Smooth muscle cell (in vitro differentiated cells): Measurements from ENCODE around the gene ZFP92. TPM values are rescaled to one million over a fixed set of nuclear protein-coding genes. Genes with fewer than 3 reads are reported as not detected.
"Not testable (repeated sequence)": the region's sequence is repeated elsewhere in the genome, so short reads cannot be mapped to it uniquely, and the experiment has no call there.

ENCODE experiments used
- DNase-seq: peaks from one replicate; lab custom pipeline; 2025; ENCODE audit not compliant: unreplicated experiment; lab: John Stamatoyannopoulos, UW
- H2AFZ ChIP-seq: fragments of 200-600 bp; sonication (generic); 2 replicates; pipeline ENCODE4 v1.6.0; 2016; ENCODE audit warnings: antibody characterized with exemption, low read depth, mild to moderate bottlenecking
- H3F3A ChIP-seq: fragments of 200-600 bp; sonication (generic); 2 replicates; pipeline ENCODE4 v1.6.0; 2017; ENCODE audit warnings: antibody characterized with exemption, low read depth
- H3K27ac ChIP-seq: fragments of 200-600 bp; sonication (generic); 2 replicates; pipeline ENCODE4 v1.5.1; 2016; ENCODE audit warnings: low read depth, mild to moderate bottlenecking
- H3K27me3 ChIP-seq: fragments of 200-600 bp; sonication (generic); 2 replicates; pipeline ENCODE4 v1.6.1; 2016; ENCODE audit warnings: low read depth, mild to moderate bottlenecking
- H3K36me3 ChIP-seq: fragments of 200-600 bp; sonication (generic); 2 replicates; pipeline ENCODE4 v1.5.1; 2016; ENCODE audit warnings: low read depth
- H3K4me1 ChIP-seq: fragments of 200-600 bp; sonication (generic); 2 replicates; pipeline ENCODE4 v1.5.1; 2016; ENCODE audit warnings: low read depth
- H3K4me2 ChIP-seq: fragments of 200-600 bp; sonication (generic); 2 replicates; pipeline ENCODE4 v1.6.0; 2016; ENCODE audit warnings: mild to moderate bottlenecking
- H3K4me3 ChIP-seq: fragments of 200-600 bp; sonication (generic); 2 replicates; pipeline ENCODE4 v1.5.1; 2016; ENCODE audit warnings: mild to moderate bottlenecking
- H3K79me2 ChIP-seq: fragments of 200-600 bp; sonication (generic); 2 replicates; pipeline ENCODE4 v1.6.0; 2016; ENCODE audit warnings: low read depth, mild to moderate bottlenecking
- H3K9ac ChIP-seq: fragments of 200-600 bp; sonication (generic); 2 replicates; pipeline ENCODE4 v1.6.0; 2016; ENCODE audit warnings: low read depth
- H3K9me3 ChIP-seq: fragments of 200-600 bp; sonication (generic); replicated peaks from 2 replicates; pipeline ENCODE4 v1.5.1; 2016; ENCODE audit warnings: low read depth
- H4K20me1 ChIP-seq: fragments of 200-600 bp; sonication (generic); 2 replicates; pipeline ENCODE4 v1.6.0; 2016; ENCODE audit warnings: low read depth
- WGBS: methylation state at CpG from one replicate; pipeline ENCODE4 v1.1.7; 2016; ENCODE audit warnings: low lambda C conversion rate; 5-methylcytosine and 5-hydroxymethylcytosine counted together
- polyA plus RNA-seq: library from polyadenylated mRNA; unstranded; fragments of >200 nt; fragmentation: Nextera tagmentation; extraction: Ambion mirVana; gene quantifications from 2 replicates; pipeline ENCODE4 v1.2.1, GENCODE V29; 2016
- total RNA-seq: library from RNA; depleted of rRNA; stranded (reverse); fragments of >200 nt; gene quantifications from 2 replicates; pipeline ENCODE4 v1.2.3, GENCODE V29; 2014
- TF ChIP-seq, protein P1 (sequence below): fragments of 200-600 bp; sonication (generic); IDR thresholded peaks from 2 replicates; pipeline ENCODE4 v1.5.1; 2017; ENCODE audit warnings: borderline replicate concordance, mild to moderate bottlenecking, antibody characterized with exemption; ENCODE audit not compliant: insufficient read depth, poor library complexity, severe bottlenecking

ZFP92 gene
- total and polyA plus RNA-seq, 2 experiments from 2014 or later = 0.73 to 1.3 TPM

DNA sequence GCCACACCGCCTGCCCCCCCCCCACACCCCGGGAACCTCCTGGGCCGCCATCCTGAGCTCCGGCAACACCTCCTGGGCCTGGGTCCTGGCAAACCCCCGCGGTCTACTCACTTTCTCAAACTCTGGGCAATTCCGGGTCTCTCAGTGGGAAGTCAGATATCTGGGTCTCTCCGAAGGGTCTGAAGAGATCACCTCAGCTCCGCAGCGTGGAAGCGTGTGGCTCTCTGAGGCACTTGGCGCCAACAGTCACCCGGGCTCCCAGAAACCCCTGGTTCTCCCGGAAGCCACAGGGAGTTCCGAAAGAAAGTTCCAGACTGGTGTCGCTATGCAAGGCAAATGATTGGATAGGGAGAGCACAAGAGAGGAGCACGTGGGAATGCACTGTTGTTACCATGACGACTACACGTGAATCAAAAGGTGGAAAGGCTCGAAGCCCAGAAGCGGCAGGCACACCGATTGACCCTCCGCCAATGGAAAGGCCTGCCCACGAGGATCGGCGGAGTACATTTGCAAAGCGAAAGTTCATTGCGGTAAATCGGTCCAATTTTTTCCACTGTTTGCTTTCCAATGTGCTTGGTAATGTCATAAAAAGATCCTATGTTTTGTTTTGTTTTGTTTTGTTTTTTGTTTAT is 10.0 kb upstream of the ZFP92 start, which contains the start of gene PNMA6E:
Gene PNMA6E, minus strand, starts transcription at position 218 of the 632 bp plus-strand sequence. CDS start 2,501 bp downstream, outside the sequence.
- Histone ChIP-seq H3K4me2 (no peak within 1 kb of the TSS), H2AFZ (no peak within 1 kb of the TSS), H3K27ac (no peak within 1 kb of the TSS), H3K27me3 (no peaks in the 10 kb centered on the region), H4K20me1 (no peaks in the 10 kb centered on the region), H3K4me1 (no peaks in the 10 kb centered on the region), H3K9ac (no peak within 1 kb of the TSS), H3K4me3 (no peak within 1 kb of the TSS), H3F3A (no peaks in the 10 kb centered on the region), H3K79me2 (no peaks in the 10 kb centered on the region), H3K9me3 (no peaks in the 10 kb centered on the region), H3K36me3 (no peaks in the 10 kb centered on the region)
- no peak for DNase-seq
- WGBS = 91% methylated on average over 29 of the region's 29 CpGs
- TF ChIP-seq, protein P1, sequence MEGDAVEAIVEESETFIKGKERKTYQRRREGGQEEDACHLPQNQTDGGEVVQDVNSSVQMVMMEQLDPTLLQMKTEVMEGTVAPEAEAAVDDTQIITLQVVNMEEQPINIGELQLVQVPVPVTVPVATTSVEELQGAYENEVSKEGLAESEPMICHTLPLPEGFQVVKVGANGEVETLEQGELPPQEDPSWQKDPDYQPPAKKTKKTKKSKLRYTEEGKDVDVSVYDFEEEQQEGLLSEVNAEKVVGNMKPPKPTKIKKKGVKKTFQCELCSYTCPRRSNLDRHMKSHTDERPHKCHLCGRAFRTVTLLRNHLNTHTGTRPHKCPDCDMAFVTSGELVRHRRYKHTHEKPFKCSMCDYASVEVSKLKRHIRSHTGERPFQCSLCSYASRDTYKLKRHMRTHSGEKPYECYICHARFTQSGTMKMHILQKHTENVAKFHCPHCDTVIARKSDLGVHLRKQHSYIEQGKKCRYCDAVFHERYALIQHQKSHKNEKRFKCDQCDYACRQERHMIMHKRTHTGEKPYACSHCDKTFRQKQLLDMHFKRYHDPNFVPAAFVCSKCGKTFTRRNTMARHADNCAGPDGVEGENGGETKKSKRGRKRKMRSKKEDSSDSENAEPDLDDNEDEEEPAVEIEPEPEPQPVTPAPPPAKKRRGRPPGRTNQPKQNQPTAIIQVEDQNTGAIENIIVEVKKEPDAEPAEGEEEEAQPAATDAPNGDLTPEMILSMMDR = no peak

DNA sequence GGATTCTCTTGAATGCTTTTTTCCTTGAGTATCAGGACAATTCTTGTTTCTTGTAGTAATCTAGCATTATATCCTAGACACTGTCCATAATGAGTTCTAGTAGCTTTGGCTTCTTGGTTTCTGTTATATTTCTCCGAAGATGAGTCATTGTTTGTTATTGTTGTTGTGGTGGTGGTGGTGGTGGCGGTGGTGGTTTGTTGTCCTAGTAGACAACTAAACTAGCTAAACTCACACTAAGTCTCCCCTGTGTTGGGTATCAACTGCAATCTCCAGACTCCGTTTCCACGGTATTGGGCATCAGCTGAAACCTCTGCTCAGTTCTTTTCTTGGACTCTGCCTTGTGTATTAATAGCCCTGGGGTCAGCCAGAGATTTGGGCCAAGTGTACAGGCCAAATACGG is 6.9 kb upstream of the ZFP92 start:
- 69% methylated on average over 5 of the region's 5 CpGs for WGBS

DNA sequence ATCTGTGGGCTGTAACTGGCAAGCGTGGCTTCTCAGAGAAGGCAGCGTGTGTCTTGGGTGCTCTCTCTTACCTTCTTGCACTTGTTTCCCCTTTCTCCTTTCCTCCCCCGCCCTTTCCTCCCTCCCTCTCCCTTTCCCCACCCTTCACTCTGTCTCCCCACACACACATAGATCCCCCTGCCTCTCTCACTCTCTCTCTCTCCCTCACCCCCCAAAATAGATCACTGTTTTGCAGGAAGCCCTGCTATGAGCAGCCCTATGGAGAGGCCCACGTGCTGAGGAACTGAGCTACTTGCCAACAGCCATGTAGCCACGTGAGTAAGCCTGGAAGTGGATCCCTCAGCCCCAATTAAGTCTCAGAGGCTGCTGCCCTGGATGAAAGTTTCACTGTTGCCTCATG is 5.8 kb upstream of the ZFP92 start:
- no peak overlapping the region for H3K27ac ChIP-seq
- H3K4me1 ChIP-seq = no peaks in the 10 kb centered on the region
- H3K9ac ChIP-seq = no peak overlapping the region
- no peaks in the 10 kb centered on the region for H3K79me2 ChIP-seq
- no peaks in the 10 kb centered on the region for H3F3A ChIP-seq
- no peaks in the 10 kb centered on the region for H3K9me3 ChIP-seq
- H2AFZ ChIP-seq = no peak overlapping the region
- no peak for DNase-seq
- no peaks in the 10 kb centered on the region for H4K20me1 ChIP-seq
- no peaks in the 10 kb centered on the region for H3K27me3 ChIP-seq
- WGBS = 59% methylated on average over 4 of the region's 5 CpGs
- H3K36me3 ChIP-seq = no peaks in the 10 kb centered on the region
- H3K4me3 ChIP-seq = no peak overlapping the region
- no peak overlapping the region for H3K4me2 ChIP-seq
- TF ChIP-seq, protein P1 = no peak

More for the DNA sequence above, 6.9 kb upstream of the ZFP92 start:
- H3K9ac ChIP-seq, H3K36me3 ChIP-seq, H4K20me1 ChIP-seq, H2AFZ ChIP-seq, DNase-seq, H3K4me1 ChIP-seq, H3K4me2 ChIP-seq, H3K27me3 ChIP-seq, H3F3A ChIP-seq, H3K9me3 ChIP-seq, H3K4me3 ChIP-seq, H3K27ac ChIP-seq, H3K79me2 ChIP-seq: not testable (repeated sequence)

DNA sequence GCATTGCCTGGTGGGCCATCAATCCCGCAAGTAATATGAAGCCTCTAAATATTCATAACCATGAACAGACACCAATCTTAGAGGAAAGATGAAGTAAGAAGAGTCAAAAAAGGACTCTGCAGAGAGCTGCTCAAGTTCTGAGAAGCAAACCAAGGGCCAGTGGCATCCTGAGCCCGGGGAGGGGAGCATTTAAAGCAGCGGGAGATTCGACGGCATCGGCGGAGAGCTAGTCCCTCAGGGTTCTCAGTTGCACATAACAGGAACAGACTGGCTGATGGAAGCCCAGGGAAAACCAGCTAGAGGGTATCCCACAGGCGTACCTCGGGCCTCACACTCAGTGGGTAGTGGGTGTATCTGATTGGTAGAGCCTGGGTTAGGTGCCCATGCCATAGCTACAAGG is 5.3 kb upstream of the ZFP92 start:
- DNase-seq = no peak
- no peaks in the 10 kb centered on the region for H3F3A ChIP-seq
- no peak overlapping the region for H3K9ac ChIP-seq
- 92% methylated on average over 9 of the region's 9 CpGs for WGBS
- H2AFZ ChIP-seq = no peak overlapping the region
- no peak overlapping the region for H3K4me3 ChIP-seq
- H3K4me2 ChIP-seq = no peak overlapping the region
- H3K79me2 ChIP-seq = no peaks in the 10 kb centered on the region
- H3K9me3 ChIP-seq = no peaks in the 10 kb centered on the region
- no peaks in the 10 kb centered on the region for H4K20me1 ChIP-seq
- H3K27ac ChIP-seq = no peak overlapping the region
- no peaks in the 10 kb centered on the region for H3K4me1 ChIP-seq
- TF ChIP-seq, protein P1 = no peak
- no peaks in the 10 kb centered on the region for H3K36me3 ChIP-seq
- H3K27me3 ChIP-seq = no peaks in the 10 kb centered on the region
